HCT116 (cell line): ENCODE results near the gene HYAL2.

Experiments used
- EZH2 ChIP-seq: fragments of 200-600 bp; sonication (generic); IDR thresholded peaks from 2 replicates; pipeline ENCODE4 v1.6.1; 2017; ENCODE audit warnings: antibody characterized with exemption, mixed run types
- EZH2phosphoT487 ChIP-seq: fragments of 200-600 bp; IDR thresholded peaks from 2 replicates; pipeline ENCODE4 v1.6.1; 2018; ENCODE audit warnings: antibody characterized with exemption, borderline replicate concordance
- POLR2A ChIP-seq: IDR thresholded peaks from 2 replicates; pipeline ENCODE4 v1.7.0; 2011; ENCODE audit warnings: borderline replicate concordance; ENCODE audit not compliant: insufficient read depth, insufficient read length; ENCODE audit errors: extremely low read depth
- POLR2AphosphoS5 ChIP-seq: IDR thresholded peaks from 2 replicates; pipeline ENCODE4 v1.6.1; 2011; ENCODE audit warnings: mild to moderate bottlenecking, low read depth, low read length, moderate library complexity
- SP1 ChIP-seq: IDR thresholded peaks from 2 replicates; pipeline ENCODE4 v1.6.1; 2012; ENCODE audit warnings: low read depth
- TCF7L2 ChIP-seq: IDR thresholded peaks from 2 replicates; pipeline ENCODE4 v1.7.0; 2011; ENCODE audit warnings: borderline replicate concordance, inconsistent platforms; ENCODE audit not compliant: insufficient read depth, insufficient read length; ENCODE audit errors: extremely low read depth
- YY1 ChIP-seq: IDR thresholded peaks from 2 replicates; pipeline ENCODE4 v1.6.1; 2011; ENCODE audit warnings: low read length, low read depth, moderate library complexity, mild to moderate bottlenecking; ENCODE audit not compliant: insufficient replicate concordance; ENCODE audit errors: extremely low read depth
- TF ChIP-seq, protein P1 (sequence below), 3 experiments: fragments of 200-600 bp in 1 of 3; sonication (generic) in 1 of 3; IDR thresholded peaks in 2 of 3; conservative IDR thresholded peaks in 1 of 3; 2 replicates each; pipeline ENCODE4 v1.5.1; 2012 to 2017; ENCODE audit warnings: low read depth in 2 of 3, low read length in 2 of 3, antibody characterized with exemption in 1 of 3, borderline replicate concordance in 1 of 3, control low read depth in 1 of 3, mild to moderate bottlenecking in 1 of 3, mixed read lengths in 1 of 3, mixed run types in 1 of 3, moderate library complexity in 1 of 3; ENCODE audit not compliant: insufficient read depth in 1 of 3
- TF ChIP-seq, protein P2 (sequence below): IDR thresholded peaks from 2 replicates; pipeline ENCODE4 v1.6.1; 2012; ENCODE audit warnings: low read depth

DNA sequence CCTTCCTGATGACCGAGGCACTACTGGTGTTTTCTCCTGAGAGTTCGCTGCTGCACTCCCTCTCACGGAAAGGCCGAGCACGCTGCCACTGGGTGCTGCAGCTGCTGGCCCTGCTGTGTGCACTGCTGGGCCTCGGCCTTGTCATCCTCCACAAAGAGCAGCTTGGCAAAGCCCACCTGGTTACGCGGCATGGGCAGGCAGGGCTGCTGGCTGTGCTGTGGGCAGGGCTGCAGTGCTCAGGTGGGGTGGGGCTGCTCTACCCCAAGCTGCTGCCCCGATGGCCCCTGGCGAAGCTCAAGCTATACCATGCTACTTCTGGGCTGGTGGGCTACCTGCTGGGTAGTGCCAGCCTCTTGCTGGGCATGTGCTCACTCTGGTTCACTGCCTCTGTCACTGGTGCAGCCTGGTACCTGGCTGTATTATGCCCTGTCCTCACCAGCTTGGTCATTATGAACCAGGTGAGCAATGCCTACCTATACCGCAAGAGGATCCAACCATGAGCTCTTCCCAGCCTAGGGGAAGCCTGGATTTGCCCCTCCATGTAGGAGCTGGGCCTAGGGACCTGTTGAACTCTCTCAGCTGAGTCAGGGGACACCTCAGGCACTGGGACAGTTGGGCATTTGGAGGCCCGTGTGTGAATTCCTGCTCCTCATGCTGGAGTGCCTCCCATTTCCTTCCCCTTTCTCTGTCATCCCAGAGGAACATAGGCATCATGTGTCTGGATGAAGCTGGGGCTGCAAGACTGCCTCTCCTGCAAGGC, 30.9 kb upstream of the HYAL2 start:
- TF ChIP-seq, protein P1, sequence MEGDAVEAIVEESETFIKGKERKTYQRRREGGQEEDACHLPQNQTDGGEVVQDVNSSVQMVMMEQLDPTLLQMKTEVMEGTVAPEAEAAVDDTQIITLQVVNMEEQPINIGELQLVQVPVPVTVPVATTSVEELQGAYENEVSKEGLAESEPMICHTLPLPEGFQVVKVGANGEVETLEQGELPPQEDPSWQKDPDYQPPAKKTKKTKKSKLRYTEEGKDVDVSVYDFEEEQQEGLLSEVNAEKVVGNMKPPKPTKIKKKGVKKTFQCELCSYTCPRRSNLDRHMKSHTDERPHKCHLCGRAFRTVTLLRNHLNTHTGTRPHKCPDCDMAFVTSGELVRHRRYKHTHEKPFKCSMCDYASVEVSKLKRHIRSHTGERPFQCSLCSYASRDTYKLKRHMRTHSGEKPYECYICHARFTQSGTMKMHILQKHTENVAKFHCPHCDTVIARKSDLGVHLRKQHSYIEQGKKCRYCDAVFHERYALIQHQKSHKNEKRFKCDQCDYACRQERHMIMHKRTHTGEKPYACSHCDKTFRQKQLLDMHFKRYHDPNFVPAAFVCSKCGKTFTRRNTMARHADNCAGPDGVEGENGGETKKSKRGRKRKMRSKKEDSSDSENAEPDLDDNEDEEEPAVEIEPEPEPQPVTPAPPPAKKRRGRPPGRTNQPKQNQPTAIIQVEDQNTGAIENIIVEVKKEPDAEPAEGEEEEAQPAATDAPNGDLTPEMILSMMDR (IDR thresholded peaks at IDR 0.05 in 2 of 3, conservative IDR thresholded peaks at IDR 0.05 in 1 of 3; ENCODE audit: borderline replicate concordance in 1 of 3, insufficient read depth in 1 of 3, low read depth in 2 of 3, low read length in 2 of 3) = no peak
- no peak for TF ChIP-seq EZH2phosphoT487
- no peak for TF ChIP-seq POLR2AphosphoS5
- no peak for TF ChIP-seq SP1
- no peak for TF ChIP-seq TCF7L2
- TF ChIP-seq POLR2A = no peak
- no peak for TF ChIP-seq EZH2
- TF ChIP-seq, protein P2, sequence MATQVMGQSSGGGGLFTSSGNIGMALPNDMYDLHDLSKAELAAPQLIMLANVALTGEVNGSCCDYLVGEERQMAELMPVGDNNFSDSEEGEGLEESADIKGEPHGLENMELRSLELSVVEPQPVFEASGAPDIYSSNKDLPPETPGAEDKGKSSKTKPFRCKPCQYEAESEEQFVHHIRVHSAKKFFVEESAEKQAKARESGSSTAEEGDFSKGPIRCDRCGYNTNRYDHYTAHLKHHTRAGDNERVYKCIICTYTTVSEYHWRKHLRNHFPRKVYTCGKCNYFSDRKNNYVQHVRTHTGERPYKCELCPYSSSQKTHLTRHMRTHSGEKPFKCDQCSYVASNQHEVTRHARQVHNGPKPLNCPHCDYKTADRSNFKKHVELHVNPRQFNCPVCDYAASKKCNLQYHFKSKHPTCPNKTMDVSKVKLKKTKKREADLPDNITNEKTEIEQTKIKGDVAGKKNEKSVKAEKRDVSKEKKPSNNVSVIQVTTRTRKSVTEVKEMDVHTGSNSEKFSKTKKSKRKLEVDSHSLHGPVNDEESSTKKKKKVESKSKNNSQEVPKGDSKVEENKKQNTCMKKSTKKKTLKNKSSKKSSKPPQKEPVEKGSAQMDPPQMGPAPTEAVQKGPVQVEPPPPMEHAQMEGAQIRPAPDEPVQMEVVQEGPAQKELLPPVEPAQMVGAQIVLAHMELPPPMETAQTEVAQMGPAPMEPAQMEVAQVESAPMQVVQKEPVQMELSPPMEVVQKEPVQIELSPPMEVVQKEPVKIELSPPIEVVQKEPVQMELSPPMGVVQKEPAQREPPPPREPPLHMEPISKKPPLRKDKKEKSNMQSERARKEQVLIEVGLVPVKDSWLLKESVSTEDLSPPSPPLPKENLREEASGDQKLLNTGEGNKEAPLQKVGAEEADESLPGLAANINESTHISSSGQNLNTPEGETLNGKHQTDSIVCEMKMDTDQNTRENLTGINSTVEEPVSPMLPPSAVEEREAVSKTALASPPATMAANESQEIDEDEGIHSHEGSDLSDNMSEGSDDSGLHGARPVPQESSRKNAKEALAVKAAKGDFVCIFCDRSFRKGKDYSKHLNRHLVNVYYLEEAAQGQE = no peak
- TF ChIP-seq YY1 = no peak
